ENCODE data around the gene DNASE1L3.

GRCh38 chr3:58190291-58190690 lies 20.5 kb downstream of the DNASE1L3 start:
- TF ChIP-seq SP1 (IDR thresholded peaks at IDR 0.05) (peak; percentile 8), CTCF (IDR thresholded peaks at IDR 0.05; ENCODE audit: low read depth, low read length, missing input control) (no peak)
